HepG2 (cell line): ENCODE measurements around the gene FGF19. TPM values are rescaled to one million over a fixed set of nuclear protein-coding genes. Genes with fewer than 3 reads are reported as not detected.

Experiments
- ATF7-NPFF ChIP-seq: sonication (generic); formaldehyde crosslinking; IDR thresholded peaks from 2 replicates; pipeline ENCODE4 v1.8.1; 2023; ENCODE audit warnings: mild to moderate bottlenecking, low read depth, missing genetic modification reagents, moderate library complexity
- CBX5 ChIP-seq: sonication (generic); formaldehyde crosslinking; IDR thresholded peaks from 2 replicates; pipeline ENCODE4 v1.4.0; 2020; ENCODE audit warnings: missing genetic modification reagents, borderline replicate concordance
- CENPBD1 ChIP-seq: sonication (generic); formaldehyde crosslinking; IDR thresholded peaks from 2 replicates; pipeline ENCODE4 v1.8.0; 2022; ENCODE audit warnings: missing genetic modification reagents, low read depth, mild to moderate bottlenecking, borderline replicate concordance
- GATA4 ChIP-seq: sonication (generic); IDR thresholded peaks from 2 replicates; pipeline ENCODE4 v1.6.1; 2016; ENCODE audit warnings: antibody characterized with exemption, low read depth, borderline replicate concordance
- HINFP ChIP-seq: sonication (generic); formaldehyde crosslinking; IDR thresholded peaks from 2 replicates; pipeline ENCODE4 v1.4.0; 2020; ENCODE audit warnings: low read depth, mild to moderate bottlenecking, missing genetic modification reagents
- JUN ChIP-seq: sonication (generic); formaldehyde crosslinking; IDR thresholded peaks from 2 replicates; pipeline ENCODE4 v1.4.0; 2020; ENCODE audit warnings: mild to moderate bottlenecking, missing genetic modification reagents
- MAZ ChIP-seq, 2 experiments: sonication (generic) in 1 of 2; formaldehyde crosslinking in 1 of 2; IDR thresholded peaks; 2 replicates each; pipeline versions ENCODE4 v1.5.0 to v1.6.1; 2012 to 2020; ENCODE audit warnings: low read depth in 2 of 2, mild to moderate bottlenecking in 2 of 2, borderline replicate concordance in 1 of 2, improper control_type of control experiment in 1 of 2, low read length in 1 of 2, missing genetic modification reagents in 1 of 2, moderate library complexity in 1 of 2
- MED13 ChIP-seq: sonication (generic); formaldehyde crosslinking; IDR thresholded peaks from 2 replicates; pipeline ENCODE4 v1.5.0; 2020; ENCODE audit warnings: missing genetic modification reagents
- NFKB2 ChIP-seq: sonication (generic); formaldehyde crosslinking; IDR thresholded peaks from 2 replicates; pipeline ENCODE4 v1.4.0; 2020; ENCODE audit warnings: missing genetic modification reagents, borderline replicate concordance
- POGZ ChIP-seq: sonication (generic); formaldehyde crosslinking; IDR thresholded peaks from 2 replicates; pipeline ENCODE4 v1.4.0; 2020; ENCODE audit warnings: mild to moderate bottlenecking, missing genetic modification reagents
- SMC3 ChIP-seq: IDR thresholded peaks from 2 replicates; pipeline ENCODE4 v1.6.1; 2011; ENCODE audit warnings: low read length, improper control_type of control experiment
- SOX5 ChIP-seq: IDR thresholded peaks from 2 replicates; pipeline ENCODE4 v1.6.1; 2016; ENCODE audit warnings: borderline replicate concordance
- TARDBP ChIP-seq: sonication (generic); formaldehyde crosslinking; IDR thresholded peaks from 2 replicates; pipeline ENCODE4 v1.8.0; 2022; ENCODE audit warnings: mild to moderate bottlenecking, missing genetic modification reagents
- TMF1 ChIP-seq: sonication (generic); formaldehyde crosslinking; IDR thresholded peaks from 2 replicates; pipeline ENCODE4 v1.8.1; 2022; ENCODE audit warnings: low read depth, missing genetic modification reagents
- ZMAT5 ChIP-seq: sonication (generic); formaldehyde crosslinking; IDR thresholded peaks from 2 replicates; pipeline ENCODE4 v1.5.0; 2020; ENCODE audit warnings: mild to moderate bottlenecking, low read depth, missing genetic modification reagents, borderline replicate concordance
- ZNF10 ChIP-seq: sonication (generic); formaldehyde crosslinking; IDR thresholded peaks from 2 replicates; pipeline ENCODE4 v1.4.0; 2020; ENCODE audit warnings: mild to moderate bottlenecking, low read depth, missing genetic modification reagents, borderline replicate concordance
- ZNF232 ChIP-seq: sonication (generic); formaldehyde crosslinking; IDR thresholded peaks from 2 replicates; pipeline ENCODE4 v1.4.0; 2020; ENCODE audit warnings: missing genetic modification reagents, borderline replicate concordance
- ZNF274 ChIP-seq: sonication (generic); formaldehyde crosslinking; IDR thresholded peaks from 2 replicates; pipeline ENCODE4 v1.5.1; 2020; ENCODE audit warnings: mild to moderate bottlenecking, missing genetic modification reagents
- ZNF335 ChIP-seq: sonication (generic); formaldehyde crosslinking; IDR thresholded peaks from 2 replicates; pipeline ENCODE4 v1.4.0; 2020; ENCODE audit warnings: missing genetic modification reagents
- ZNF337 ChIP-seq: sonication (generic); formaldehyde crosslinking; IDR thresholded peaks from 2 replicates; pipeline ENCODE4 v1.5.1; 2020; ENCODE audit warnings: missing genetic modification reagents, low read depth, mild to moderate bottlenecking, borderline replicate concordance
- ZNF382 ChIP-seq: sonication (generic); formaldehyde crosslinking; IDR thresholded peaks from 2 replicates; pipeline ENCODE4 v1.5.0; 2020; ENCODE audit warnings: missing genetic modification reagents, mild to moderate bottlenecking, borderline replicate concordance
- ZNF414 ChIP-seq: sonication (generic); formaldehyde crosslinking; IDR thresholded peaks from 2 replicates; pipeline ENCODE4 v1.5.0; 2020; ENCODE audit warnings: missing genetic modification reagents
- ZNF710 ChIP-seq: sonication (generic); formaldehyde crosslinking; IDR thresholded peaks from 2 replicates; pipeline ENCODE4 v1.5.0; 2020; ENCODE audit warnings: mild to moderate bottlenecking, missing genetic modification reagents, borderline replicate concordance
- ZNF749 ChIP-seq: sonication (generic); formaldehyde crosslinking; IDR thresholded peaks from 2 replicates; pipeline ENCODE4 v1.8.0; 2022; ENCODE audit warnings: mild to moderate bottlenecking, missing genetic modification reagents, moderate library complexity, borderline replicate concordance
- polyA plus RNA-seq, 8 experiments: library from polyadenylated mRNA; depleted of rRNA in 3 of 8; stranded (reverse) in 7 of 8; unstranded in 1 of 8; fragments of >200 nt; fragmentation: Illumina TruSeq in 4 of 8; extraction: Trizol in 4 of 8; gene quantifications; 2 replicates each; pipeline versions ENCODE4 v1.2.1 to v1.2.3, GENCODE V29; 2011 to 2016; ENCODE audit warnings: low read depth in 4 of 8, missing spikeins in 1 of 8, mixed read lengths in 1 of 8; ENCODE audit not compliant: insufficient read depth in 1 of 8
- total RNA-seq, 5 experiments: library from RNA; depleted of rRNA; stranded (reverse); fragments of >200 nt; fragmentation: Illumina TruSeq; extraction: Trizol; gene quantifications; 2 replicates each; pipeline ENCODE4 v1.2.3, GENCODE V29; 2016; ENCODE audit warnings: low read depth in 1 of 5

Gene FGF19
- total and polyA plus RNA-seq, 2 of the 13 experiments (the other 11 are each of a cell fraction or from before 2014, with no cell fraction given): 0.07 TPM; not detected in 1

GRCh38 chr11:69700278-69701140, 3.3 kb downstream of the FGF19 start (continued):
- TF ChIP-seq ZNF710 (CRISPR knock-in tag): peak; percentile 78
- TF ChIP-seq MAZ (IDR thresholded peaks at IDR 0.05; ENCODE audit: borderline replicate concordance, low read depth, low read length): no peak
- TF ChIP-seq MAZ (CRISPR knock-in tag; IDR thresholded peaks at IDR 0.05; ENCODE audit: low read depth): no peak
- no peak for TF ChIP-seq ZNF749 (CRISPR knock-in tag)
- no peak for TF ChIP-seq SMC3
- no peak for TF ChIP-seq CENPBD1
- TF ChIP-seq GATA4: no peak
- TF ChIP-seq TARDBP (CRISPR knock-in tag): no peak
- TF ChIP-seq NFKB2 (CRISPR knock-in tag): peak; percentile 60; the same call in 1 of the 2 replicates
- TF ChIP-seq MED13 (CRISPR knock-in tag): no peak
- no peak for TF ChIP-seq POGZ (CRISPR knock-in tag)
- no peak for TF ChIP-seq HINFP (CRISPR knock-in tag)
- TF ChIP-seq ZNF10 (CRISPR knock-in tag): no peak
- no peak for TF ChIP-seq ZMAT5 (CRISPR knock-in tag)
- no peak for TF ChIP-seq ZNF335
- TF ChIP-seq SOX5 (CRISPR knock-in tag): peak; percentile 47; the same call in 1 of the 2 replicates
- no peak for TF ChIP-seq TMF1
- TF ChIP-seq CBX5 (CRISPR knock-in tag): peak; percentile 25; the same call in 1 of the 2 replicates
- no peak; the same call in 1 of the 2 replicates for TF ChIP-seq ZNF232 (CRISPR knock-in tag)
- 0 out of 2 replicates have a peak, but pooled peaks have one; percentile 24 for TF ChIP-seq ZNF274 (CRISPR knock-in tag)
- no peak for TF ChIP-seq ZNF382 (CRISPR knock-in tag)
- TF ChIP-seq JUN (CRISPR knock-in tag): no peak
- no peak for TF ChIP-seq ATF7-NPFF (CRISPR knock-in tag)
- TF ChIP-seq ZNF337 (CRISPR knock-in tag): no peak
- no peak for TF ChIP-seq ZNF414 (CRISPR knock-in tag)
